Astrocyte of the spinal cord (primary cell): ENCODE measurements around the gene CEP164.

Experiments used
- DNase-seq: peaks from one replicate; pipeline ENCODE4 v3.0.0; 2011; ENCODE audit warnings: low read depth, low spot score
- H3K4me3 ChIP-seq: 2 replicates; pipeline ENCODE4 v1.5.1; 2011; ENCODE audit warnings: low read depth, mild to moderate bottlenecking, low read length, moderate library complexity
- CTCF ChIP-seq: IDR thresholded peaks from 2 replicates; pipeline ENCODE4 v1.5.1; 2012; ENCODE audit warnings: low read depth, mild to moderate bottlenecking, low read length, inconsistent platforms
- in situ Hi-C: cut with HindIII; loops from 2 replicates; pipeline ENCODE4 v1.10.0; 2017; ENCODE audit warnings: low sequenced_read_pairs

Gene CEP164

GRCh38 chr11:117335399-117335798 lies 7.7 kb downstream of the CEP164 start:
- no peak for TF ChIP-seq CTCF
- in situ Hi-C loops, result no loop called here
- no peak overlapping the region for H3K4me3 ChIP-seq
- no peak for DNase-seq

- in situ Hi-C loops, result no loop called here
- no peak overlapping the region for H3K4me3 ChIP-seq
- DNase-seq, result no peak
- no peak for TF ChIP-seq CTCF
These were observed 9.4 kb downstream of the CEP164 start for GRCh38 chr11:117337076-117337475.

- no peak overlapping the region for H3K4me3 ChIP-seq
- no peak for DNase-seq
- no peak for TF ChIP-seq CTCF
- in situ Hi-C loops, result no loop called here
These were observed 17.4 kb downstream of the CEP164 start for GRCh38 chr11:117345039-117345438.

- no peak for TF ChIP-seq CTCF
- no peak overlapping the region for H3K4me3 ChIP-seq
- DNase-seq, result no peak
- in situ Hi-C loops, result no loop called here
These were observed 26.9 kb downstream of the CEP164 start for GRCh38 chr11:117354550-117354949.

GRCh38 chr11:117356126-117356890 lies 28.7 kb downstream of the CEP164 start:
- no peak for TF ChIP-seq CTCF
- in situ Hi-C loops, result no loop called here
- no peak overlapping the region for H3K4me3 ChIP-seq
- no peak for DNase-seq

- no peak for DNase-seq
- in situ Hi-C loops, result no loop called here
- no peak overlapping the region for H3K4me3 ChIP-seq
- no peak for TF ChIP-seq CTCF
These were observed 33.8 kb downstream of the CEP164 start for GRCh38 chr11:117361432-117361831.
